Measurements from ENCODE around the gene MOB3A. TPM values are rescaled to one million over a fixed set of nuclear protein-coding genes. Genes with fewer than 3 reads are reported as not detected.

MOB3A gene
- polyA plus RNA-seq, 4 donors = 7.6 to 18.3 (median 14.5) TPM

DNA sequence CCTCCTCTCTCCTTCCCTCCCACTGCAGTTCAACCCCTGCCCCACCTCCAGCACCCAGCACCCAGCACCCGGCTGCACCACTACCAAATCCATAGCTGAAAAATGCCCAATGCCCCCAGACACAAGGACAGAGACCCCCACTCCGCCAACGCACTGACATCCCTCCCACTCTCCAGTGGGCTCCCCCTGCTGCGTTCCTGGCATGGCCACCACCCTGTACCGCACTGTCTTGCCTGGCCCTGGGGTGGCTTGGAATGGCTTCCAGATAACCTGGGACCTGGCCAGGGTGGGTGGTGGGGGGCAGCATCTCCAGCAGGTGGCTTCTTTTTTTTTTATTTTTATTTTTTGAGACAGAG is 39.3 kb downstream of the MOB3A start:
- Histone ChIP-seq H3K27me3 (ENCODE audit: control insufficient read depth in 3 of 3, insufficient read depth in 3 of 3, low read length in 3 of 3) (no peaks in the 10 kb centered on the region), H3K4me3 (ENCODE audit: low read depth in 1 of 3, low read length in 3 of 3) (no peak overlapping the region), H3K27ac (ENCODE audit: low read depth in 1 of 3, low read length in 2 of 3) (peak overlapping the region in 2 of 3 donors; percentile 59 to 87), H3K4me1 (ENCODE audit: control insufficient read depth in 3 of 3, insufficient read depth in 2 of 3, low read depth in 1 of 3, low read length in 2 of 3) (peaks cover 2 to 53% (median 7%) of the 10 kb centered on the region in 3 donors), H3K36me3 (ENCODE audit: control insufficient read depth in 3 of 3, insufficient read depth in 2 of 3, low read depth in 1 of 3, low read length in 3 of 3) (peaks cover 0 to 7% (median 0%) of the 10 kb centered on the region in 3 donors), H3K9me3 (ENCODE audit: control insufficient read depth in 2 of 2, insufficient read depth in 1 of 2, low read depth in 1 of 2, low read length in 1 of 2) (no peaks in the 10 kb centered on the region)
- DNase-seq = no peak
- 45 to 66% (median 60%) methylated on average over 5 of the region's 5 CpGs for WGBS, 3 donors
- no peak for FAIRE-seq

DNA sequence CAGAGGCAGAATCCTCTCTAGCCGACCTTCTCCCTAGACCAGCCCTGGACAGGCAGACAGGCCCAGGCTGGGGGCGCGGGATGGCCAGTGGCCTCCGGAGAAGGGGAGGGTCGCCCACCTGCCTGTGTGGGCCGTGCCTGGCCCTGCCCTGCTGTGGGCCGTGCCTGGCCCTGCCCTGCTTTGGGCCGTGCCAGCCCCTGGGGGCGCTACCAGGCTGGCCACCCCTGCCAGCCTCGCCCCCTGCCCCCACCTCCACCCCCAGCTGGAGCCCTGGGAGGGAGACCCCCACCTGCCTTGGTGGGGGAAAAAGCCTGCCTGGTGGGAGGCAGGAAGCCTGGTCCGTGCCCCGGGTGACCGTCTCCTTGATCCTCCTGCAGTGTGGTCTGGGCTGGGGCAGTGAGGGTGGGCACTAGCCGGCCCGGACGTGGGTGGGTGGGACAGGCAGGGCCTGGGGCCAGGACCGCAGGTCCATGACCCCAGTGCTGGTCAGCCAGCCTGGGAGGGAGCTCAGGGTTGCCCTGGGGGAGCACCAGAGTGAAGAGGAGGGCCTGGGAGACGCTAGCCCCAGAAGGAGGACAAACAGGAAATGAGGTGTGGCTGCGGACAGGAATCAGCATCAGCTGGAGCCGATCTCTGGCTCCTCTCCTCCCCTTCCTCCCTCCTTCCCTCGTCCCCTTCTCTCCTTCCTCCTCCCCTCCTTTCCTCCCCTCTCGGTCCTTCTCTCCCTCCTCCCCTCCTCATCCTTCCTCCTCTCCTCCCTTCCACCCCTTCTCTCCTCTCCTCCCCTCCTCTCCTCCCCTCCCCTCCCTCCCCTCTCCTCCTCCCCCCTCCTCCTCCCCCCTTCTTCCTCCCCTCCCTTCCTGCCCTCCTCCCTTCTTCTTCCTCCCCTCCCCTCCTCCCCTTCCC is 39.9 kb downstream of the MOB3A start:
- peaks cover 5 to 57% (median 7%) of the 10 kb centered on the region in 3 donors for H3K4me1 ChIP-seq (ENCODE audit: control insufficient read depth in 3 of 3, insufficient read depth in 2 of 3, low read depth in 1 of 3, low read length in 2 of 3)
- no peaks in the 10 kb centered on the region for H3K9me3 ChIP-seq (ENCODE audit: control insufficient read depth in 2 of 2, insufficient read depth in 1 of 2, low read depth in 1 of 2, low read length in 1 of 2)
- peak; percentile 55 to 57 for DNase-seq
- H3K36me3 ChIP-seq (ENCODE audit: control insufficient read depth in 3 of 3, insufficient read depth in 2 of 3, low read depth in 1 of 3, low read length in 3 of 3) = peaks cover 0 to 7% (median 0%) of the 10 kb centered on the region in 3 donors
- peak overlapping the region in 2 of 3 donors; percentile 0 to 26 for H3K4me3 ChIP-seq (ENCODE audit: low read depth in 1 of 3, low read length in 3 of 3)
- 26 to 36% (median 31%) methylated on average over 18 to 22 of the region's 22 CpGs for WGBS, 3 donors
- no peaks in the 10 kb centered on the region for H3K27me3 ChIP-seq (ENCODE audit: control insufficient read depth in 3 of 3, insufficient read depth in 3 of 3, low read length in 3 of 3)
- FAIRE-seq = no peak
- peak overlapping the region; percentile 52 to 77 (median 72) for H3K27ac ChIP-seq (ENCODE audit: low read depth in 1 of 3, low read length in 2 of 3)

DNA sequence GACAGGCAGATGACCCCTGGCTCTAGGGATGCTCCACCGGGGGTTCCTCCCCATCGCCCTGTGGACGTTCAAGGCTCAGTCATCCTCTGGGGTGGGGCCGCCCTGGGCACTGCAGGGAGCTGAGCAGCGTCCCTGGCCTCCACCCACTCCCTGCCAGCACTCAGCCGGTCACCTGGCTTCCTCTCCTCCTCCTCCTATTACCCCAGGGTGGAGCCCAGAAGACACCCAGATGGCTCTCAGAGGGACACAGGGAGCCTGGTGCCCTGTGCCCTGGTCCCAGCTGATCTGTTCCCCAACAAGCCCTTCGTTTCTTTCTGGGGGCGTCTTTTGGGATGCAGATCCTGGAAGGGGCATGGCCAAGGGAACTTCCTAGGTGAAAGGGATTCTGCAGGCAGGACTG is 41.4 kb downstream of the MOB3A start:
- Histone ChIP-seq H3K36me3 (ENCODE audit: control insufficient read depth in 3 of 3, insufficient read depth in 2 of 3, low read depth in 1 of 3, low read length in 3 of 3) (peaks cover 0 to 7% (median 0%) of the 10 kb centered on the region in 3 donors), H3K27me3 (ENCODE audit: control insufficient read depth in 3 of 3, insufficient read depth in 3 of 3, low read length in 3 of 3) (no peaks in the 10 kb centered on the region), H3K27ac (ENCODE audit: low read depth in 1 of 3, low read length in 2 of 3) (peak overlapping the region in 1 of 3 donors; percentile 65), H3K4me3 (ENCODE audit: low read depth in 1 of 3, low read length in 3 of 3) (no peak overlapping the region), H3K9me3 (ENCODE audit: control insufficient read depth in 2 of 2, insufficient read depth in 1 of 2, low read depth in 1 of 2, low read length in 1 of 2) (no peaks in the 10 kb centered on the region), H3K4me1 (ENCODE audit: control insufficient read depth in 3 of 3, insufficient read depth in 2 of 3, low read depth in 1 of 3, low read length in 2 of 3) (peaks cover 5 to 46% (median 5%) of the 10 kb centered on the region in 3 donors)
- FAIRE-seq (no peak), DNase-seq (peak in 1 of 2 donors; percentile 55)
- WGBS, 3 donors = 29 to 66% (median 49%) methylated on average over 8 of the region's 8 CpGs

- DNase-seq (no peak), FAIRE-seq (no peak)
- H3K36me3 ChIP-seq (ENCODE audit: control insufficient read depth in 3 of 3, insufficient read depth in 2 of 3, low read depth in 1 of 3, low read length in 3 of 3) = peaks cover 0 to 12% (median 0%) of the 10 kb centered on the region in 3 donors
- peaks cover 5 to 46% (median 8%) of the 10 kb centered on the region in 3 donors for H3K4me1 ChIP-seq (ENCODE audit: control insufficient read depth in 3 of 3, insufficient read depth in 2 of 3, low read depth in 1 of 3, low read length in 2 of 3)
- no peaks in the 10 kb centered on the region for H3K9me3 ChIP-seq (ENCODE audit: control insufficient read depth in 2 of 2, insufficient read depth in 1 of 2, low read depth in 1 of 2, low read length in 1 of 2)
- no peaks in the 10 kb centered on the region for H3K27me3 ChIP-seq (ENCODE audit: control insufficient read depth in 3 of 3, insufficient read depth in 3 of 3, low read length in 3 of 3)
- peak overlapping the region in 1 of 3 donors; percentile 11 for H3K27ac ChIP-seq (ENCODE audit: low read depth in 1 of 3, low read length in 2 of 3)
- no peak overlapping the region for H3K4me3 ChIP-seq (ENCODE audit: low read depth in 1 of 3, low read length in 3 of 3)
- 71 to 75% (median 73%) methylated on average over 23 to 24 of the region's 24 CpGs for WGBS, 3 donors
Observed at GRCh38 chr19:2053601-2054389, 42.3 kb downstream of the MOB3A start.

GRCh38 chr19:2051773-2052704 is 44.1 kb downstream of the MOB3A start:
- WGBS, 3 donors = 18 to 37% (median 22%) methylated on average over 18 of the region's 18 CpGs
- H3K4me1 ChIP-seq (ENCODE audit: control insufficient read depth in 3 of 3, insufficient read depth in 2 of 3, low read depth in 1 of 3, low read length in 2 of 3) = peaks cover 6 to 54% (median 21%) of the 10 kb centered on the region in 3 donors
- H3K27me3 ChIP-seq (ENCODE audit: control insufficient read depth in 3 of 3, insufficient read depth in 3 of 3, low read length in 3 of 3) = no peaks in the 10 kb centered on the region
- peaks cover 0 to 29% (median 0%) of the 10 kb centered on the region in 3 donors for H3K36me3 ChIP-seq (ENCODE audit: control insufficient read depth in 3 of 3, insufficient read depth in 2 of 3, low read depth in 1 of 3, low read length in 3 of 3)
- no peak overlapping the region for H3K4me3 ChIP-seq (ENCODE audit: low read depth in 1 of 3, low read length in 3 of 3)
- peak overlapping the region; percentile 58 to 88 (median 69) for H3K27ac ChIP-seq (ENCODE audit: low read depth in 1 of 3, low read length in 2 of 3)
- FAIRE-seq (no peak), DNase-seq (peak in 1 of 2 donors; percentile 56)
- H3K9me3 ChIP-seq (ENCODE audit: control insufficient read depth in 2 of 2, insufficient read depth in 1 of 2, low read depth in 1 of 2, low read length in 1 of 2) = no peaks in the 10 kb centered on the region

GRCh38 chr19:2050991-2051772 is 44.9 kb downstream of the MOB3A start, which contains the start of gene MKNK2:
MKNK2 (minus strand) TSS chr19:2051244; CDS start chr19:2050851, 393 bp downstream.
- H3K27me3 ChIP-seq (ENCODE audit: control insufficient read depth in 3 of 3, insufficient read depth in 3 of 3, low read length in 3 of 3) = no peaks in the 10 kb centered on the region
- peaks cover 8 to 47% (median 18%) of the 10 kb centered on the region in 3 donors for H3K4me1 ChIP-seq (ENCODE audit: control insufficient read depth in 3 of 3, insufficient read depth in 2 of 3, low read depth in 1 of 3, low read length in 2 of 3)
- H3K9me3 ChIP-seq (ENCODE audit: control insufficient read depth in 2 of 2, insufficient read depth in 1 of 2, low read depth in 1 of 2, low read length in 1 of 2) = no peaks in the 10 kb centered on the region
- peak; percentile 89 to 95 for DNase-seq
- H3K27ac ChIP-seq (ENCODE audit: low read depth in 1 of 3, low read length in 2 of 3) = peak within 1 kb of the TSS; percentile 88 to 93 (median 92)
- H3K36me3 ChIP-seq (ENCODE audit: control insufficient read depth in 3 of 3, insufficient read depth in 2 of 3, low read depth in 1 of 3, low read length in 3 of 3) = peaks cover 0 to 38% (median 0%) of the 10 kb centered on the region in 3 donors
- peak within 1 kb of the TSS; percentile 93 to 99 (median 94) for H3K4me3 ChIP-seq (ENCODE audit: low read depth in 1 of 3, low read length in 3 of 3)
- 2 to 7% (median 3%) methylated on average over 24 to 93 of the region's 93 CpGs for WGBS, 3 donors
- FAIRE-seq = no peak

- Histone ChIP-seq H3K27ac (ENCODE audit: low read depth in 1 of 3, low read length in 2 of 3) (peak overlapping the region; percentile 88 to 93 (median 92)), H3K4me1 (ENCODE audit: control insufficient read depth in 3 of 3, insufficient read depth in 2 of 3, low read depth in 1 of 3, low read length in 2 of 3) (peaks cover 8 to 43% (median 18%) of the 10 kb centered on the region in 3 donors), H3K9me3 (ENCODE audit: control insufficient read depth in 2 of 2, insufficient read depth in 1 of 2, low read depth in 1 of 2, low read length in 1 of 2) (no peaks in the 10 kb centered on the region), H3K4me3 (ENCODE audit: low read depth in 1 of 3, low read length in 3 of 3) (peak overlapping the region; percentile 93 to 99 (median 94)), H3K27me3 (ENCODE audit: control insufficient read depth in 3 of 3, insufficient read depth in 3 of 3, low read length in 3 of 3) (no peaks in the 10 kb centered on the region), H3K36me3 (ENCODE audit: control insufficient read depth in 3 of 3, insufficient read depth in 2 of 3, low read depth in 1 of 3, low read length in 3 of 3) (peaks cover 0 to 45% (median 4%) of the 10 kb centered on the region in 3 donors)
- FAIRE-seq = no peak
- whole genome bisulfite sequencing, 3 donors = 0 to 1% (median 1%) methylated on average over 32 to 49 of the region's 49 CpGs
- DNase-seq = no peak
Observed at GRCh38 chr19:2050349-2050990, 45.7 kb downstream of the MOB3A start.
